ENCODE measurements around the gene CSNK1A1.
"Not testable (repeated sequence)": the region's sequence is repeated elsewhere in the genome, so short reads cannot be mapped to it uniquely, and the experiment has no call there.

The CSNK1A1 gene

DNA sequence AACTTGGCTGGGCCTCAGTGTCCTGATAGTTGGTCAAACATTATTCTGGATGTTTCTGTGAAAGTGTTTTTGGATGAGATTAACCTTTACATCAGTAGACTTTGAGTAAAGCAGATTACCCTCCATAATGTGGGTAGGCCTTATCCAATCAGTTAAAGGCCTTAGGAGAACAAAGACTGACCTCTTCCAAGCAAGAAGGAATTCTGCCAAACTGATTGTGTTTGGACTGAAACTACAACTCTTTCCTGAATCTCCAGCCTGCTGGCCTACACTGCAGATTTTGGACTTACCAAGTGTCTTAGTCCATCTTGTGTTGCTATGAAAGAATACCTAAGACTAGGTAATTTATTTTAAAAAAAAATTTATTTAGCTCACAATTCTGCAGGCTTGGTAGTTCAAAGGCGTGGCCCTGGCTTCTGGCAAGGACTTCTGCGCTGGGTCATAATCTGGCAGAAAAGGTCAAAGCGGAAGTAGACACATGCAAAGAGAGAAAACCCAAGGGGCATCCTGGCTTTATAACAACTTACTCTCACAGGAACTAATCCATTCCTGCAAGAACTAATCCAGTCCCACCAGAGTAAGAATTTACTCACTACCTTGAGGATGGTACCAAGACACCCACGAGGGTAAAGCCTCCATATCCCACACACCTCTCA lies 21.5 kb upstream of the CSNK1A1 start:
- FAIRE-seq (no peak), DNase-seq (ENCODE audit: low spot score) (no peak)

- FAIRE-seq (no peak), DNase-seq (ENCODE audit: low spot score) (no peak)
These were observed 20.9 kb upstream of the CSNK1A1 start for GRCh38 chr5:149572170-149572569.

DNA sequence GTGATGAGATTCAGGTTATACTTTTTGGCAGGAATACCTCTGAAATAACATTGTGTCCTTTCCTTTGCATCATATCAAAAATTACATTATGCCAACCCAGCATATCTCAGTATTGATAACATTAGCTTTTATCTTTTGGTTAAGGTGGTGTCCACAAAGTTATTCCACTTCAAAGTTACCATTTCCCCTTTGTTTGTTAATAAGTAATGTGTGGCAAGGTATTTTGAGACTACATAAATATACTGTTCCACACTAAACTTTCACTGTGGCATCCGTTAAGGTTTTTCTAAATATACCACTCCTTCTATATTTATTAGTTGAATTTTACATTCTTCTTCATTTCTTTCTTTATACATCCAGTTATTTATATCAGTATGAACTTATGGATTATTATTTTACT lies 16.0 kb upstream of the CSNK1A1 start:
- no peak for DNase-seq (ENCODE audit: low spot score)
- no peak for FAIRE-seq

- peak; percentile 83 for FAIRE-seq
- DNase-seq (ENCODE audit: low spot score): peak; percentile 79
These were observed 13.4 kb upstream of the CSNK1A1 start for GRCh38 chr5:149564542-149565140.

DNA sequence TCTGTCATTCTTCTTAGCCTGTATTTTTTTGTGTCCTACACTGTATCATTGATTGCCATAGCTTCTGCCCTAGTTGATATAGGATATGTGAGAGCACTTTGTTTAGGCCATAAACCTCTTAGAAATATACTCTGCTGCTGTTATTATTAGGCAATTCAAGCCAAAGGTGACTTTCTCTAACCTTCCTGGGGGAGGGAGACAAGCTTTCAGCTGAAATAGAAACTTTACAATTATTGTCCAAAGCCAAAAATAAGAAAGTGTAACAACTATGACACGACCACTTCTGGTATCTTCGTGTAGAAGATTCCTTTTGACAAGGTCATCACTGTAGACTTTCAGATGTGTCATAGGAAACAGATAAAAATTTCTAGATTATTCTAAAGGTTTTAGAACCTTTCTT lies 12.2 kb upstream of the CSNK1A1 start:
- peak; percentile 30 for DNase-seq (ENCODE audit: low spot score)
- FAIRE-seq: peak; percentile 20

GRCh38 chr5:149561848-149562247 lies 10.6 kb upstream of the CSNK1A1 start:
- DNase-seq (ENCODE audit: low spot score) (peak; percentile 98), FAIRE-seq (peak; percentile 97)

DNA sequence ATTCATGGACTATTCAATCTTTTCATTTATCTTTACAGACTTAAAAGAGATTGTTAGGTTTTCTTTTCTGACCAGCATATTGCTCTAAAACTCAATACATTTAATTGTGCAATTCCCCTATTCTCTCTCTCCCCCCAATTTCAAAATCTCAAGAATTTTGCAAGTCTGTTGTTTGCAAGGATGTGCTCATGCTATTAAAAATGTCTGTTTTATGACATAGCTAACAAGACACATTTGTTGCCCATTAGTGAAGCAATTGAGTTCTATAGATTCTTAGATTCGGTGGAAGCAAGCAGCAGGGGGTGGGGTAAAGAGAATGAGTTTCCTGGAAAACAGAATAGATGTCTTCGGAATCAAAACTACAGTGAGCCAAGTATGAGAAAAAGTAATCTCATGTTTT lies 8.5 kb upstream of the CSNK1A1 start:
- FAIRE-seq: no peak
- no peak for DNase-seq (ENCODE audit: low spot score)

DNA sequence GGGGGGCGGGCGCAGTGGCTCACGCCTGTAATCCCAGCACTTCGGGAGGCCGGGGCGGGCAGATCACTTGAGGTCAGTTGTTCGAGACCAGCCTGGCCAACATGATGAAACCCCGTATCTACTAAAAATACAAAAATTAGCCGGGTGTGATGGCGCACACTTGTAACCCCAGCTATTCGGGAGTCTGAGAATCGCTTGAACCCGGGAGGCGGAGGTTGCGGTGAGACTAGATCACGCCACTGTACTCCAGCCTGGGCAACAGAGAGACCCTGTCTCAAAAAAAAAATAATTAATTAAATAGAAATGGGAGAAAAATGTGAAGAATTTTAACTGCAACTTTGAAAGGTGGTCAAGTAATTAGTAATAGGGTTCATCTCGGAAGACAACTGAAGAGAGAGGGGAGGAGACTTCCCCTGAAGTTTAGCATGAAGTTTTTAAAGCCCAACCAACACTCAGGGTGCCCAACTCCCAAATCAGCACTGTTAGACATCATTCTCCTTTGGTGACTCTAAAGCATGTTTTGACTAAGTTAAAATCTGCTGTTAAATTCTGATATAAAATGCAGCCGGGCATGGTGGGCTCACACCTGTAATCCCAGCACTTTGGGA lies 1.4 kb upstream of the CSNK1A1 start:
- DNase-seq (ENCODE audit: low spot score): no peak
- no peak for FAIRE-seq

DNA sequence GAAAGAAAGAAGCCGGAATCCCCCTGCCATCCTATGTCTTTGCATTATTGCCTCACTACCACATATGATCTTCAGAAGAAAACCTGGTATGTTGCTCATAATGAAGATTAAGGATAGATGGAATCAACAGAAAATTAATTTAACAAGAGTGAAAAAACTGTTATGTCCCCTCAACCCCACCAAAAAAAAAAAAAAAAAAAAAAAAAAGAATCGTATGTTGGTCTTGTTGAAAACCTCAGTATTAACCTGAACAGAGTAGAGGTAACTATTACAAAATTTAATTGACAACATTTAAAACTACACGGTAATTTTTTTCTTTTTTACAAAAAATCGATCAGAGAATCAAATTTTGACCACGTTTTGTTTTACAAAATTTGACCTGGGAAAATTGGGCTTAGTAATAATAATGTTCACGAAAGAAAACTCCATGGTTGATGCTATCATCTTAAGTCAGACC lies 827 bp upstream of the CSNK1A1 start:
- FAIRE-seq: no peak
- DNase-seq (ENCODE audit: low spot score): no peak

GRCh38 chr5:149550594-149551226 lies 529 bp downstream of the CSNK1A1 start:
- DNase-seq (ENCODE audit: low spot score): no peak
- FAIRE-seq: no peak

DNA sequence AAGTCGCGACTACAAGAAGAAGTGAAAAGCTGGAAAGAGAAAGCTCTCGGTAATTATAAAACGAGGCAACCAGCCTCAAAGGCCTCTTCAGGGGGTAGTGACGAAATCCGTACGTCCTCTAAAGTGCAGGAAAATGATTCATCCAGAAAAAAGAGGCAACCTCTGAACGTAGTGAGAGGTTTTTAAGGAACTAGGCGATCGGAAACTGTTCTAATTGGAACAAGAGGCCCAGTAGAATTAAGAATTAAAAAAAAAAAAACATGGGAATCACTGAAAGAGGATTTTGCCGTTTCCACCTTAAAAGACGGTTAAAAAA lies 1.0 kb downstream of the CSNK1A1 start:
- FAIRE-seq: no peak

GRCh38 chr5:149549461-149550267 lies 1.6 kb downstream of the CSNK1A1 start:
- DNase-seq (ENCODE audit: low spot score): peak; percentile 45

More for the DNA sequence above, 1.0 kb downstream of the CSNK1A1 start:
- DNase-seq (ENCODE audit: low spot score): peak; percentile 21

DNA sequence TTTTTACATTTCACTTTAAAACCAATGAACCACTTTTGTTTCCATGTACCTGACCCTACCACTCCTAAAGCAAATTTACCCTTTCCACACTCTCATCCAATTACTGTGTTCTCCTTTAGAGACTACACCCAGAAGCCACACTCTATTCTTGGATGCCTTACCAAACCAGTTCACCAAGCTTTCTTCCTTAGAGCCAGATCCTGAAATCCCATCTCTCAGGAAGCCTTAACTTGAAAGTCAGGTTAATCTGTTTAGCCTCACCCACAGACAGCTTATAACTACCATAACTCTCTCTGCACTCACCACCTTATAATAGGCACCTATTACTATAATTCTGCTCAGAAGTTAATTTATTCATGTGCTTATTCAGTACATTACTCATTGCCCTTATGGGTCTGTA lies 4.3 kb downstream of the CSNK1A1 start:
- DNase-seq (ENCODE audit: low spot score): no peak
- no peak for FAIRE-seq

More at GRCh38 chr5:149549461-149550267, 1.6 kb downstream of the CSNK1A1 start:
- FAIRE-seq: no peak

DNA sequence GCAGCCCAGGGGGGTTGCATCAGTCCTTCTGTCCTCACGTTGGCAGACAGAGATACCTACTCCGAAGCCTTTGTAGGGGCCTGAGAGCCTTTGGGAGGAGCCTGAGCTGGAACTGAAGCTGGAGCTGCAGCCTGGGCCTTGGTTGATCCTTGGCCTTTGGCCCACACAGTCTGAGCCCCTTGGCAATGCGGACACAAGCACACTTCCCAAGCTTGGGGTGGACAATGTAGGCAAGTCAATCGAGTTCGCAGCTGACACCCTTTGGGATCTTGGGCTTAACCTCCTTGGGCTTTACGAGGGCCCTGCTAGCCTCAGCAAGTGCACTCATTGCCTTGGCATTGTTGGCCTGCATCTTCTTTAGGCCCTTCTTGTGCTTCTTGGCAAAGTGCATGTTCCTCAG lies 5.9 kb downstream of the CSNK1A1 start:
- no peak for FAIRE-seq
- DNase-seq (ENCODE audit: low spot score): no peak

DNA sequence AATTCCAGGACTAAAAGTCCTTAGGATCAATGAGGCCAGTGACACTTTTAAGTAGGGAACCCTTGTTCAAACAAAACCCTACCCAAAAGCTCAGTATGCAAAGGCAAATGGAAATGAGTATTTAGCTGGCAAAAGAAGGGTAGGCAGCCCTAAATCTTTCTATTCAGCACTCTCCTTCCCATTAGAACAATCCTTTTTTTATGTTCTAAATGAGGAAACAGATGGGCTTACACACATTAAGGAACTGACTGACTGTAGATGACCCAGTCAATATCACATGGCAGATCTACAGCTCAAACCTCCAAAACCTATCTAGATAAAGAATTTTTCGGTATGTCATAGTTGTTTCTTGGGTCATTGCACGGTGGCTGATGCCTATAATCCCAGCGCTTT lies 7.2 kb downstream of the CSNK1A1 start:
- no peak for FAIRE-seq
- DNase-seq (ENCODE audit: low spot score): no peak

DNA sequence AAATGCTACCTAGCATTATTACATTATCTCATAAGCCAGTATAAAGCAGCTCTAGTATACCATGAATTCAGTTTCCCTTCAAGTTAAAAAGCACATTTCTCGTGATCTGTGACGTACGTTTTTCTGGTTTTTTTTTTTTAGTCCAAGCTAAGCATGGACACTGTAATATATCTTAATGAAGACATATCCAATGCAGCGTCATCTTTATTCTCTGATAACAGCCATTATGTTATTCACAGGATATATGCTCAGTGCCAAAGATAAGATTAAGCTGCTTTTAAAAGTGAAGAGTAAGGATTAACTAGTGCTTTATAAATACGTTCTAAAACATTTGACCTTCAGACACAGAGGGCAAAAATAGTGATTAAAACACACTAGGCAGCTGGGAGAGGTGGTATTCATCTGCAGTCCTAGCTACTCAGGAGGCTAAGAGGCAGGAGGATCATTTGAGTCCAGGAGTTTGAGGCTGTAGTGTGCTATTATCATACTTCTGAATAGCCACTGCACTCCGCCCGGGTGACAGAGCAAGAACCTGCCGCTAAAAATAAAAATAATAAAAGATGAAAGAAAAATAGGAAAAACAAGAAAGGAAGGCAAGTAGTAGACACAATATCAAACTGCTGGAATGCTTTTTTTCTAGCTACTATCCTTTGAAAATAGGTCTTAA lies 7.7 kb downstream of the CSNK1A1 start:
- FAIRE-seq: no peak
- DNase-seq (ENCODE audit: low spot score): no peak

- no peak for FAIRE-seq
- no peak for DNase-seq (ENCODE audit: low spot score)
These were observed 9.3 kb downstream of the CSNK1A1 start for GRCh38 chr5:149541893-149542292.

DNA sequence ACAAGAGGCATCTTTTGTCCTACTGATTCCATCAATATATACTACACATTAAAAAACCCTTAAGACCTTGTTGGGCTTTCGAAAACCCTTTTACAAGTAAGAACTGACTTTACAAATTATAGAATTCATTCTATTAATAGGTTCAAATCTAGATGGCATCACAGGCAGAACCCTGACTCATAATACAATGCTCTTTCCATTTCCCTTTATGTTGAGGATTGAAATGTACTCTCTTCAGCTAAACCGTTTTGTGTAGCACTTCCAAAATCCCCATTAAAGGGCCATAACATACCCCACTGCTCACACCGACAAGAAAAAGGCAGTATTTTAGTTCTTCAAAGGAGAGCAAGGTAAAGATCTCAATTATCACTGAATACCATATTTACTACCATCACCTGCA lies 11.2 kb downstream of the CSNK1A1 start:
- DNase-seq (ENCODE audit: low spot score) (no peak), FAIRE-seq (no peak)

DNA sequence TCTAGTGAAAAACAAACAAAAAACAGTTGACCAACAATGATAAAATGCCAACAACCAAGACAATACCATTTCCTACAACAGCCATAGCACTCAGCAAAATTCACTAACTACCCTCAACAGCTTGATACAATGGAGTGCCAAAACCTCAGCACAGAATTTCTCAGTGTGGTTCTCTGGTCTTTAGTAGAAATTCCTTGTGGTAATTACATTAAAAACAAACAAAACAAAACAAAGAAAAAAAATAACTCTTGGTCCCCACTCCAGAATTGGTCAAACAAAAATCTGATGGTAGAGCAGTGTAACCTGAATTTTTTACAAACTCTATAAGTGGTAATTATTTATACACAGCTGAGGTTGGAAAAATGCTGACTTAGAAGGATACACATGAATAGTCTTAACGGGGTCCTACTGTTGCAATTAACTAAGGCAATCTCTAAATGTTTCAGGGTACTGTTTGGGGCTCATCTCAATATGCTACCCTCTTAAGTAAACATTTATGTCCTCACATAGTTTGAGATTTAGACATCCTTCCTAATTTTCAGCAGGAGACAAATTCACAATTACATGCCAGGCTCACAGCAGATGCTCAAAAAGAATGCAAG lies 13.8 kb downstream of the CSNK1A1 start:
- FAIRE-seq (no peak), DNase-seq (ENCODE audit: low spot score) (no peak)

GRCh38 chr5:149535787-149536186 lies 15.5 kb downstream of the CSNK1A1 start:
- DNase-seq (ENCODE audit: low spot score); FAIRE-seq: not testable (repeated sequence)

GRCh38 chr5:149532413-149532812 lies 18.8 kb downstream of the CSNK1A1 start:
- DNase-seq (ENCODE audit: low spot score) (no peak), FAIRE-seq (no peak)
